GM23338 (cell line): ENCODE measurements around the gene PDE4D. TPM values are rescaled to one million over a fixed set of nuclear protein-coding genes. Genes with fewer than 3 reads are reported as not detected.
A peak's percentile ranks its signal among the peaks of the same experiment; 100 is the strongest.

Experiments
- ATAC-seq: fragments of 200-7000 bp; cut with Tn5 transposase; 3 replicates; pipeline ENCODE4 v1.9.1; 2020
- DNase-seq: peaks from one replicate; pipeline ENCODE4 v3.0.0-alpha.2; 2015; ENCODE audit warnings: low spot score
- H2AFZ ChIP-seq: fragments of 200-600 bp; sonication (generic); 2 replicates; pipeline ENCODE4 v1.8.0; 2016; ENCODE audit warnings: antibody characterized with exemption, mild to moderate bottlenecking, moderate library complexity
- H3F3A ChIP-seq: fragments of 200-600 bp; sonication (generic); replicated peaks from 2 replicates; pipeline ENCODE4 v1.8.0; 2017; ENCODE audit warnings: antibody characterized with exemption, mixed run types, low read depth
- H3K27ac ChIP-seq: fragments of 200-600 bp; sonication (generic); 2 replicates; pipeline ENCODE4 v1.6.1; 2016; ENCODE audit warnings: low read depth
- H3K27me3 ChIP-seq: fragments of 200-600 bp; sonication (generic); 2 replicates; pipeline ENCODE4 v1.8.0; 2016; ENCODE audit warnings: mild to moderate bottlenecking, mixed run types, moderate library complexity; ENCODE audit not compliant: insufficient read depth
- H3K36me3 ChIP-seq: fragments of 200-600 bp; sonication (generic); 2 replicates; pipeline ENCODE4 v1.8.0; 2016; ENCODE audit warnings: mild to moderate bottlenecking; ENCODE audit not compliant: insufficient read depth
- H3K4me1 ChIP-seq: fragments of 200-600 bp; sonication (generic); 2 replicates; pipeline ENCODE4 v1.8.0; 2016; ENCODE audit warnings: mild to moderate bottlenecking, moderate library complexity; ENCODE audit not compliant: insufficient read depth
- H3K4me2 ChIP-seq: fragments of 200-600 bp; sonication (generic); 2 replicates; pipeline ENCODE4 v1.7.1; 2017; ENCODE audit warnings: mixed run types
- H3K4me3 ChIP-seq: fragments of 200-600 bp; sonication (generic); 2 replicates; pipeline ENCODE4 v1.6.1; 2016; ENCODE audit warnings: mixed run types
- H3K79me2 ChIP-seq: fragments of 200-600 bp; sonication (generic); replicated peaks from 2 replicates; pipeline ENCODE4 v1.8.0; 2017; ENCODE audit warnings: mild to moderate bottlenecking; ENCODE audit not compliant: insufficient read depth
- H3K9me2 ChIP-seq: fragments of 200-600 bp; sonication (generic); 2 replicates; pipeline ENCODE4 v1.8.0; 2017; ENCODE audit not compliant: insufficient read depth
- H4K20me1 ChIP-seq: fragments of 200-600 bp; sonication (generic); replicated peaks from 2 replicates; pipeline ENCODE4 v1.8.0; 2017; ENCODE audit warnings: mild to moderate bottlenecking; ENCODE audit not compliant: insufficient read depth
- H3K27ac Mint-ChIP-seq: 2 replicates; pipeline ENCODE4 v1.8.0; 2020; ENCODE audit warnings: inconsistent platforms, mild to moderate bottlenecking, moderate library complexity, mixed read lengths
- H3K27me3 Mint-ChIP-seq: 3 replicates; pipeline ENCODE4 v1.8.0; 2022; ENCODE audit warnings: low read depth, mild to moderate bottlenecking, moderate library complexity, mixed read lengths, inconsistent platforms; ENCODE audit not compliant: insufficient read depth, poor library complexity
- H3K36me3 Mint-ChIP-seq: 3 replicates; pipeline ENCODE4 v1.8.0; 2021; ENCODE audit warnings: low read depth, mild to moderate bottlenecking, inconsistent platforms, moderate library complexity, mixed read lengths
- H3K4me1 Mint-ChIP-seq: 3 replicates; pipeline ENCODE4 v1.8.0; 2020; ENCODE audit warnings: mild to moderate bottlenecking, inconsistent platforms, mixed read lengths
- H3K4me3 Mint-ChIP-seq: 3 replicates; pipeline ENCODE4 v1.8.0; 2021; ENCODE audit warnings: moderate library complexity, mild to moderate bottlenecking, inconsistent platforms, mixed read lengths
- H3K9me3 Mint-ChIP-seq: 3 replicates; pipeline ENCODE4 v1.8.0; 2020; ENCODE audit warnings: moderate library complexity, mild to moderate bottlenecking, inconsistent platforms, mixed read lengths
- CREB1 ChIP-seq: fragments of 250-450 bp; sonication (Bioruptor Pico); IDR thresholded peaks from 2 replicates; pipeline ENCODE4 v1.5.0; 2020; ENCODE audit warnings: low read depth, mild to moderate bottlenecking, moderate library complexity
- EZH2 ChIP-seq: fragments of 200-600 bp; sonication (generic); IDR thresholded peaks from one replicate; pipeline ENCODE4 v1.8.0; 2017; ENCODE audit warnings: antibody characterized with exemption, mild to moderate bottlenecking, low read depth; ENCODE audit not compliant: unreplicated experiment
- EZH2phosphoT487 ChIP-seq: fragments of 200-600 bp; sonication (generic); IDR thresholded peaks from one replicate; pipeline ENCODE4 v1.8.1; 2018; ENCODE audit warnings: antibody characterized with exemption; ENCODE audit not compliant: unreplicated experiment
- NANOG ChIP-seq: IDR thresholded peaks from 2 replicates; pipeline ENCODE4 v1.6.1; 2016; ENCODE audit warnings: antibody characterized with exemption, borderline replicate concordance
- STAT1 ChIP-seq: IDR thresholded peaks from one replicate; pipeline ENCODE4 v1.6.1; 2016; ENCODE audit warnings: antibody characterized with exemption; ENCODE audit not compliant: unreplicated experiment
- ZNF114 ChIP-seq: fragments of 250-450 bp; sonication (Bioruptor Pico); IDR thresholded peaks from 2 replicates; pipeline ENCODE4 v1.5.0; 2020; ENCODE audit warnings: mild to moderate bottlenecking, moderate library complexity
- ZNF331 ChIP-seq: fragments of 250-450 bp; sonication (Bioruptor Pico); IDR thresholded peaks from 2 replicates; pipeline ENCODE4 v1.5.0; 2020; ENCODE audit warnings: low read depth, mild to moderate bottlenecking, moderate library complexity
- polyA plus RNA-seq: library from polyadenylated mRNA; unstranded; fragments of >200 nt; fragmentation: Nextera tagmentation; extraction: Ambion mirVana; gene quantifications from 2 replicates; pipeline ENCODE4 v1.2.1, GENCODE V29; 2016
- total RNA-seq: library from RNA; depleted of rRNA; stranded (reverse); fragments of >200 nt; shearing (Covaris generic); gene quantifications from 2 replicates; pipeline ENCODE4 v1.2.3, GENCODE V29; 2014
- TF ChIP-seq, protein P1 (sequence below): fragments of 250-450 bp; sonication (Bioruptor Pico); IDR thresholded peaks from 2 replicates; pipeline ENCODE4 v1.5.0; 2020; ENCODE audit warnings: mild to moderate bottlenecking, moderate library complexity
- TF ChIP-seq, protein P2 (sequence below), 2 experiments: fragments of 200-600 bp in 1 of 2; sonication (generic) in 1 of 2; conservative IDR thresholded peaks; 2 replicates each; pipeline versions ENCODE4 v1.5.1 to v1.6.1; 2016 to 2017; ENCODE audit warnings: antibody characterized with exemption in 2 of 2, low read depth in 2 of 2, mild to moderate bottlenecking in 2 of 2, moderate library complexity in 1 of 2

PDE4D gene
- total and polyA plus RNA-seq, 2 experiments from 2014 or later: 2.1 to 4.7 TPM

DNA sequence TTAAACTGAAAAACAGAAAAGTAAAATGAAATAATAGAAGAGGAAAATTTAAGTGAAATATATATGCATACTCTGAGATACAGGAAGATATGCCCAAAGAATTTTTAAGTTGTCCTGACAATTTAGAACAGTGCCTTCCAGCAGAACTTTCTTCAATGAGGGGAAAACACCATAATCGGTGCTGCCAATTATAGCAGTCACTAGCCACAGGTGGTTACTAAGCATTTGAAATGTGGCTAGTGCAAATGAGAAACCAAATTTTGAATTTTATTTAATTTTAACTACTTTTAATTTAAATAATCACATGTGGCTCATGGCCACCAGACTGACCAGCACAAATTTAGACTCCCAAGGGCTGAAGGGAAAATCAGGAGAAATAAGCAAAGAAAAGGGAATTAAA is 900.1 kb downstream of the PDE4D start:
- Mint-ChIP-seq H3K4me3 (no peak overlapping the region), H3K4me1 (peaks cover 16% of the 10 kb centered on the region), H3K36me3 (no peaks in the 10 kb centered on the region; the same call in 2 of the 3 replicates), H3K27me3 (no peaks in the 10 kb centered on the region), H3K27ac (no peak overlapping the region), H3K9me3 (no peaks in the 10 kb centered on the region)
- Histone ChIP-seq H3K4me3 (no peak overlapping the region), H3K9me2 (no peaks in the 10 kb centered on the region), H3K4me1 (peaks cover 19% of the 10 kb centered on the region), H4K20me1 (no peaks in the 10 kb centered on the region), H3K4me2 (peak overlapping the region; percentile 23; the same call in 1 of the 2 replicates), H2AFZ (no peak overlapping the region), H3K79me2 (no peaks in the 10 kb centered on the region), H3F3A (no peaks in the 10 kb centered on the region), H3K27me3 (no peaks in the 10 kb centered on the region), H3K36me3 (no peaks in the 10 kb centered on the region), H3K27ac (no peak overlapping the region)
- TF ChIP-seq CREB1 (CRISPR knock-in tag) (no peak), EZH2 (no peak), ZNF331 (CRISPR knock-in tag) (no peak), ZNF114 (CRISPR knock-in tag) (no peak), NANOG (no peak), EZH2phosphoT487 (no peak), STAT1 (no peak)
- TF ChIP-seq, protein P1, sequence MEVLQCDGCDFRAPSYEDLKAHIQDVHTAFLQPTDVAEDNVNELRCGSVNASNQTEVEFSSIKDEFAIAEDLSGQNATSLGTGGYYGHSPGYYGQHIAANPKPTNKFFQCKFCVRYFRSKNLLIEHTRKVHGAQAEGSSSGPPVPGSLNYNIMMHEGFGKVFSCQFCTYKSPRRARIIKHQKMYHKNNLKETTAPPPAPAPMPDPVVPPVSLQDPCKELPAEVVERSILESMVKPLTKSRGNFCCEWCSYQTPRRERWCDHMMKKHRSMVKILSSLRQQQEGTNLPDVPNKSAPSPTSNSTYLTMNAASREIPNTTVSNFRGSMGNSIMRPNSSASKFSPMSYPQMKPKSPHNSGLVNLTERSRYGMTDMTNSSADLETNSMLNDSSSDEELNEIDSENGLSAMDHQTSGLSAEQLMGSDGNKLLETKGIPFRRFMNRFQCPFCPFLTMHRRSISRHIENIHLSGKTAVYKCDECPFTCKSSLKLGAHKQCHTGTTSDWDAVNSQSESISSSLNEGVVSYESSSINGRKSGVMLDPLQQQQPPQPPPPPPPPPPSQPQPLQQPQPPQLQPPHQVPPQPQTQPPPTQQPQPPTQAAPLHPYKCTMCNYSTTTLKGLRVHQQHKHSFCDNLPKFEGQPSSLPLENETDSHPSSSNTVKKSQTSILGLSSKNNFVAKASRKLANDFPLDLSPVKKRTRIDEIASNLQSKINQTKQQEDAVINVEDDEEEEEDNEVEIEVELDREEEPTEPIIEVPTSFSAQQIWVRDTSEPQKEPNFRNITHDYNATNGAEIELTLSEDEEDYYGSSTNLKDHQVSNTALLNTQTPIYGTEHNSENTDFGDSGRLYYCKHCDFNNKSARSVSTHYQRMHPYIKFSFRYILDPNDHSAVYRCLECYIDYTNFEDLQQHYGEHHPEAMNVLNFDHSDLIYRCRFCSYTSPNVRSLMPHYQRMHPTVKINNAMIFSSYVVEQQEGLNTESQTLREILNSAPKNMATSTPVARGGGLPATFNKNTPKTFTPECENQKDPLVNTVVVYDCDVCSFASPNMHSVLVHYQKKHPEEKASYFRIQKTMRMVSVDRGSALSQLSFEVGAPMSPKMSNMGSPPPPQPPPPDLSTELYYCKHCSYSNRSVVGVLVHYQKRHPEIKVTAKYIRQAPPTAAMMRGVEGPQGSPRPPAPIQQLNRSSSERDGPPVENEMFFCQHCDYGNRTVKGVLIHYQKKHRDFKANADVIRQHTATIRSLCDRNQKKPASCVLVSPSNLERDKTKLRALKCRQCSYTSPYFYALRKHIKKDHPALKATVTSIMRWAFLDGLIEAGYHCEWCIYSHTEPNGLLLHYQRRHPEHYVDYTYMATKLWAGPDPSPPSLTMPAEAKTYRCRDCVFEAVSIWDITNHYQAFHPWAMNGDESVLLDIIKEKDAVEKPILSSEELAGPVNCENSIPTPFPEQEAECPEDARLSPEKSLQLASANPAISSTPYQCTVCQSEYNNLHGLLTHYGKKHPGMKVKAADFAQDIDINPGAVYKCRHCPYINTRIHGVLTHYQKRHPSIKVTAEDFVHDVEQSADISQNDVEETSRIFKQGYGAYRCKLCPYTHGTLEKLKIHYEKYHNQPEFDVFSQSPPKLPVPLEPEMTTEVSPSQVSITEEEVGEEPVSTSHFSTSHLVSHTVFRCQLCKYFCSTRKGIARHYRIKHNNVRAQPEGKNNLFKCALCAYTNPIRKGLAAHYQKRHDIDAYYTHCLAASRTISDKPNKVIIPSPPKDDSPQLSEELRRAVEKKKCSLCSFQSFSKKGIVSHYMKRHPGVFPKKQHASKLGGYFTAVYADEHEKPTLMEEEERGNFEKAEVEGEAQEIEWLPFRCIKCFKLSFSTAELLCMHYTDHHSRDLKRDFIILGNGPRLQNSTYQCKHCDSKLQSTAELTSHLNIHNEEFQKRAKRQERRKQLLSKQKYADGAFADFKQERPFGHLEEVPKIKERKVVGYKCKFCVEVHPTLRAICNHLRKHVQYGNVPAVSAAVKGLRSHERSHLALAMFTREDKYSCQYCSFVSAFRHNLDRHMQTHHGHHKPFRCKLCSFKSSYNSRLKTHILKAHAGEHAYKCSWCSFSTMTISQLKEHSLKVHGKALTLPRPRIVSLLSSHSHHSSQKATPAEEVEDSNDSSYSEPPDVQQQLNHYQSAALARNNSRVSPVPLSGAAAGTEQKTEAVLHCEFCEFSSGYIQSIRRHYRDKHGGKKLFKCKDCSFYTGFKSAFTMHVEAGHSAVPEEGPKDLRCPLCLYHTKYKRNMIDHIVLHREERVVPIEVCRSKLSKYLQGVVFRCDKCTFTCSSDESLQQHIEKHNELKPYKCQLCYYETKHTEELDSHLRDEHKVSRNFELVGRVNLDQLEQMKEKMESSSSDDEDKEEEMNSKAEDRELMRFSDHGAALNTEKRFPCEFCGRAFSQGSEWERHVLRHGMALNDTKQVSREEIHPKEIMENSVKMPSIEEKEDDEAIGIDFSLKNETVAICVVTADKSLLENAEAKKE (CRISPR knock-in tag): no peak
- TF ChIP-seq, protein P2, sequence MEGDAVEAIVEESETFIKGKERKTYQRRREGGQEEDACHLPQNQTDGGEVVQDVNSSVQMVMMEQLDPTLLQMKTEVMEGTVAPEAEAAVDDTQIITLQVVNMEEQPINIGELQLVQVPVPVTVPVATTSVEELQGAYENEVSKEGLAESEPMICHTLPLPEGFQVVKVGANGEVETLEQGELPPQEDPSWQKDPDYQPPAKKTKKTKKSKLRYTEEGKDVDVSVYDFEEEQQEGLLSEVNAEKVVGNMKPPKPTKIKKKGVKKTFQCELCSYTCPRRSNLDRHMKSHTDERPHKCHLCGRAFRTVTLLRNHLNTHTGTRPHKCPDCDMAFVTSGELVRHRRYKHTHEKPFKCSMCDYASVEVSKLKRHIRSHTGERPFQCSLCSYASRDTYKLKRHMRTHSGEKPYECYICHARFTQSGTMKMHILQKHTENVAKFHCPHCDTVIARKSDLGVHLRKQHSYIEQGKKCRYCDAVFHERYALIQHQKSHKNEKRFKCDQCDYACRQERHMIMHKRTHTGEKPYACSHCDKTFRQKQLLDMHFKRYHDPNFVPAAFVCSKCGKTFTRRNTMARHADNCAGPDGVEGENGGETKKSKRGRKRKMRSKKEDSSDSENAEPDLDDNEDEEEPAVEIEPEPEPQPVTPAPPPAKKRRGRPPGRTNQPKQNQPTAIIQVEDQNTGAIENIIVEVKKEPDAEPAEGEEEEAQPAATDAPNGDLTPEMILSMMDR (conservative IDR thresholded peaks at IDR 0.05; ENCODE audit: low read depth in 2 of 2): no peak
- DNase-seq (no peak), ATAC-seq (no peak)
